Stimulated activated CD4-positive, alpha-beta T cell treated with anti-CD3 and anti-CD28 coated beads, Interleukin-15, amount 100 ng/mL, for 1 hour (primary cell): ENCODE data around the gene ST6GALNAC3.

Source experiments
- DNase-seq, 2 donors: peaks; one replicate each; pipeline ENCODE4 v3.0.0-alpha.2; 2020; ENCODE audit warnings: low read depth in 1 of 2, low spot score in 1 of 2

Gene ST6GALNAC3

DNA sequence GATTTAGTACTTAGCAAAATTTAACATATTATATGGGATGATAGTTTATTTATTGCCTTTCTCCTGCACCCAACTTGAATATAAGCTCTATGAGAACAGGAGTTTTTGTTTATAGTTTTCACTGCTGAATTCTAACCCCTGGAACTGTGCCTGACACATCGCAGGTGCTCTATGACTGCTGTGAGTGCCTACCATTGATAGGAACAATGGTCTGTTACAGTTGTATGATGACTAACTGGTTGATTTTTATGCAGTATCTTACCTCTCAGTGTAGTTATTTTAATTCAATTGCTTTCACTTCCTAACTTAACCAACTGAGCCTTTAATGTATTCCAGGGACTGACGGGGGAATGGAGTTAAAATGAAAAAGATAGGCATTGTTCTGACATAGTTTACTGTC is 336.0 kb downstream of the ST6GALNAC3 start:
- no peak for DNase-seq

DNA sequence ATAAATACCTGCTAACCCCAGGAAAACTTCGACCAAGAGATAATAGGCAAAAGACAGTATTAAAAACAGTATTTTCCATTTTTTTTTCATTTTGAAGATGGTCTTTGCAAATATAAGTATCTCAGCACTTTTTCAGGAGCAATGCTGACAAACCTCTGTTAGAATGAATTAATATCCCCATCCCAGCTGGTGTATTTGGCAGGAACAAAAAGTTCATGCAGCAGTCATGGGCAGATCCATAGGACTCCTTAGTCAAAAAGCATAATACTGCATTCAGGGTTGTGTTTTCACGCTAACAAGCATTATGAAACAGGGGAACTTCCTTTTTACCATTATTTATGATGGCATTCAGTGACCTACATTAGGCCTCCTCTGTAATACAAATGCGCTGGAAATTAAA is 344.0 kb downstream of the ST6GALNAC3 start:
- DNase-seq = no peak

DNA sequence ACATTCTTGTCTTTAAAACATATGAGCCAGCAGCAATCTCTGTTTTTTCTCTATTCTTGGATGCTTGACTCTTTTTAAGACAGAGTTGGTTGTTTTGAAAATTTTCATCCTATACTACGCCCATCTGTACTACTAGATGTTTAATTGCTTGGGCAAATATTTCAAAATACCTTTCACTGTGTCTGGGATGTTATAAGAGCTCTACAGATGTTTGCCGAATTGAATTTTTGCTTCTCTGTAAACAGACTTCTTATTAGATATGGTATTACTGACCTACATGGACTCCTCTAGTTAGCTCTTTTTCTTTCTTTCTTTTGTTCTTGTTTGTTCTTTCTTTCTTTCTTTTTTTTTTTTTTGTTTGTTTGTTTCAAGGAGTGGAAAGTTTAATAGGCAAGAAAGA is 345.1 kb downstream of the ST6GALNAC3 start:
- DNase-seq = no peak

DNA sequence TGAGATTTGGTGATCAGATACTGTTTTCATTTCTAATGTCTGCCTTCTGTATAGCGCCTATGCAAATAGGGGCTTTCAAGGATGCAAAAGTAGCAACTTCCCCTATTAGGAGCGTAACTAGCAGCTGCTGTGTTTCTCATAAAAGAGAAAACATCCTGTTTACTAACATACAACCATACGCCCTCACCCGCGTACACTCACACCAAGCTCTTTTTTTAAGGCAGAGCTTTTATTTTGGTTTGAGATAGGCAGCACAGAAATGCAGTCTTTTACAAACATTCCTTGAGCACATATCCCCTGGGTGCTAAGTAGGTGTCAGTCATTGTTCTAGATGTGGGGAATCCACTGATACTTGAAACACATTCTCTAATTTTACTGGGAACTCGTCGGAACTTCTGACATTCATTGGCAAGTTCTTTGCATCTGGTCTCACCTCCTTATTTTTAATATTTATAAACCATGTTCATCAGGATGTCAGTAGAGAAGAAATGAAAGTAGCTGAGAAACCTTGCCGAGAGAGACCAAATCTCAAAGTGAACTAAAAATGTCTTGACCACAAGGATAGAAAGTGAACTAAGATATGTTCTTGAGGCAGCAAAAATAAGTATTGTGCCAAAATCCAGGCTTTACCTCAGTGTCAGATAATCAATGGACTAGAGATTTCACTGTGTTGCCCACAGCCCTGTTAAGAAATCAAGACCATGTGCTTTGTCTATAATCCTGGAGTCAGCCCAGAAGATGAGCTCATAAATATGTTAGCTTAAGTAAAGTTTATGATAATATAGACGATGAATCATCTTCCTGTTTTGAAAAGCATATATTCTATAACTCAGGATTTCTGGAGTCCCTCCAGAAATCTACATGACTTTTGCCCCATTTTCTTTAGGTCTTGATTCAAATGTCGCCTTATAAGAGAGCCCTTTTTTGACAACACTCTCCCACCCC is 350.9 kb downstream of the ST6GALNAC3 start:
- DNase-seq = no peak

DNA sequence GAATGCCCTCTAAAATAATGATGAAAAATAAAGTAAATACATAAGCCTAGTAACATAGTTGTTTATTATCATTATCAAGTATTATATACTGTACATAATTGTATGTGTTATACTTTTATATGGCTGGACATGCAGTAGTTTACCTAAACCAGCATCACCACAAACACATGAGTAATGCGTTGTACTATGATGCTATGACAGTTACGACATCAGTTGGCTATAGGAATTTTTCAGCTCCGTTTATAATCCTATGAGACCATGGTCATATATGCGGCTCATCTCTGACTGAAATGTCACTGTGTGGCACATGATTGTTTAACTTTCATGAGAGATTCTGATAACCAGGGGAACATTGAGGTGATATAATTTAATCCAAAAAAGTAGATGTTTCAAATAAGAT is 352.1 kb downstream of the ST6GALNAC3 start:
- DNase-seq = no peak

DNA sequence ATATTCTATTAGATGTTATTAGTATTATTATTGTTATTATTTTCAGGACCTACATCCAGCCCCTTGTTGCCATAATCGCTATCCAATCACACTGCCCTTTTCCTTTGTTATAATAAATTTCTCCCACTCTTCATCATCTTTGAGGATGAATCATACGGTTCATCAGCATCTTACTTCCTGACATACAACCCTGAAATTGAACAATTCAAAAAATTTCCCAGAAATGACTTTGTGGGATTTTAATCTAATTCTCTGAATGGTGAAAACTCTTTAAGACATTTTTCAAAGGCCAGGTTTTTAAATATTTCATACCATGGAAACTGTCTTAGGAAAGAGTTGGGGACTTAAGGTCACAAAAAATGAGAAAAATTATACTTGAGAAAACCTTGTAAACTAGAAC is 353.5 kb downstream of the ST6GALNAC3 start:
- DNase-seq = no peak

DNA sequence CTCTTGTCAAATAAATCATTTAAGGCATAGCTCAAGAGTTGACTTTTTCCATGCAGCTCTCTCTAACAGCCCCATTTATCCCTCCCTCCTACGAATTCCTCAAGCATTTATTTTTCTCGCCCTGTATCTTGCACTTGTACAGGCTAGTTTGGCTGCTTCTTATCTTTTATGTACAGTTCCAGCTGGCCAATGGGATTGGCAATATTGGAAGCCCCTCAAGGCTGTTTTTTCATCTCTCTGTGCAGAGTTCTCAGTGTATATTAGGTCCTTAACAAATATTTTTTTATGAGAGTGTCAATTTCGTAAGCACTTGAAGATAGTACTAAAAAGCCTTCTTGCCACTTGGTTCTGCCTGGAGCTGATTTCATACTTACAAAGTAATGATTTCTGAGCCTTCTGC is 356.0 kb downstream of the ST6GALNAC3 start:
- DNase-seq = no peak

DNA sequence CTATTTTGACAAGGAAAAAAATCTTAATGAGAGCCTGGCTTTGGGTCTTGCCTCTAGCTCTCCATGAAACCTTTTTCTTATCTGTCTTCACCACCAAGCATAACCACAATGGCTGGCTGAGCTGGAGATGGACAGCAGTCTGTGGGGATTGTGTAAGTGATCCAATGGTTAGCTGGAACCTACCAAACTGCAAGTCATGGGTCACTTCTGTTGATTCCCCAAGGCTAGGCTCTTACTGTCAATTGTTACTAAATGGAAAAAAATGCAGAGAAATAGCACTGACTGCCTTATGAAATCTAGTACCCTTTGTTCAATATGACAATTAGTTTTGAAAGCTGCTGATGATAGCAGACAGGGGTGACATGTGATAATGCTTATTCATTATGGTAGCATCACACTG is 359.0 kb downstream of the ST6GALNAC3 start:
- DNase-seq = no peak

DNA sequence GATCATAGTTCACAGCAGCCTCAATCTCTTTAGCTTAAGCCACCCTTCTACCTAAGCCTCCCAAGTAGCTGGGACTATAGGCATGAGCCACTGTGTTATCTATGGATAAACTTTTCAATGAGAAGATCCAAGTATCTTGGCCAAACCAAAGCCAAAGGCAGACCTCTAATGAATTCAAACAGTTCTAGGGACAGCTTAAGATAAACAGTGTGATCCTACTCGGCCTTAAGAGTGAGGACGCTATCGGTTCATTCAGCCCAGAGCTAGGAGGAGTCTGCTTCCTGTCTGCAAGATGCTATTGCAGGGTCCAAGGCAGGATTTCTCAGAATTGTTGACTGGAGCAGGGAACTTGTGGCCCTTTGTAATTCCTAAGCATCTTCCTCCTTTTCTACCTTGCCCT is 368.7 kb downstream of the ST6GALNAC3 start:
- no peak for DNase-seq

DNA sequence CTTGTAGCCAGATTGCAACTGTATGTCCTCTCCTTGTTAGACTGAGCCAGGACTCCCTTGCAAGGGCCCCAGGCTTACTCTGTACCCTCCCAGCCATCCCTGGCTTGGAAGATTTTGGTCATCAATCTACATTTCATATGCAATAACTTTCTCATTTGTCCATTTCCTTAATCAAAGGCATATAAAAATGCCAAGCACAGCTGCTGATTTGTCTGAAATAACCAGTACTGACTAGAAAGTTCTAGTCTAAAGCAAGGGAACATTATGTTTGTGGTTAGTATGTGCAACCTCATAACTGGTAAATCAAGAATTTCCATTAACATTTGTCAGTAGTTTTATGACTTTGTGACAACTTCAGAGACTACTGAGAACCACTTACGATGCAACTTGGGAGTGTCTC is 370.2 kb downstream of the ST6GALNAC3 start:
- no peak for DNase-seq

DNA sequence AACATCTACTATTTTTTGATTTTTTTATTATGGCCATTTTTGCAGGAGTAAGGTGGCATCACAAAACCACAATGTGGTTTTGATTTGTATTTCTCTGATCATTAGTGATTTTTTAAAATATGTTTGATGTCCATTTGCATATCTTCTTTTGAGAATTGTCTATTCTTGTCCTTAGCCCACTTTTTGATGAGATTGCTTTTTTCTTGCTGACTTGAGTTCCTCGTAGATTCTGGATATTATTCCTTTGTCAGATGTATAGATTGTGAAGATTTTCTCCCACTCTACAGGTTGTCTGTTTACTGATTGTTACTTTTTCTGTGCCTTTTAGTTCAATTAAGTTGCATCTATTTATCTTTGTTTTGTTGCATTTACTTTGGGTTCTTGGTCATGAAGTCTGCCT is 375.7 kb downstream of the ST6GALNAC3 start:
- no peak for DNase-seq

DNA sequence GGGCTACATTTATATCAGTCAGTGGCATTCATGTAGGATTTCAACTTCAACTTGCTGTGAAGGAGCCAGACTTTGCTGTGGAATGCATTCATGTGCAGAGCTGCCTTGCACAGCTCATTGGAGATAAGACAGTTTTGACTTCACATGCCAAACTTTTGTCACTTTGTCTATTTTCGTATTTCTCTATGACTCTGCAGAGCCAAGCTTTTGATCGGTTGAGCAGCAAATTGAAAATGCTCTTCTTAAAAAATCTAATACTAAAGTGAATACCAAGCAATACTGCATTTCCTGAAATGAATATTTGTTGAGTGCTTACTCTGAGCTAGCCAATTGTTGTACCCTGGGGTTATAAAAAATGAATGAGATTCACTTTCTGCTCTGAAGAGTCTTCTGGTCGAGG is 388.7 kb downstream of the ST6GALNAC3 start:
- DNase-seq = no peak

DNA sequence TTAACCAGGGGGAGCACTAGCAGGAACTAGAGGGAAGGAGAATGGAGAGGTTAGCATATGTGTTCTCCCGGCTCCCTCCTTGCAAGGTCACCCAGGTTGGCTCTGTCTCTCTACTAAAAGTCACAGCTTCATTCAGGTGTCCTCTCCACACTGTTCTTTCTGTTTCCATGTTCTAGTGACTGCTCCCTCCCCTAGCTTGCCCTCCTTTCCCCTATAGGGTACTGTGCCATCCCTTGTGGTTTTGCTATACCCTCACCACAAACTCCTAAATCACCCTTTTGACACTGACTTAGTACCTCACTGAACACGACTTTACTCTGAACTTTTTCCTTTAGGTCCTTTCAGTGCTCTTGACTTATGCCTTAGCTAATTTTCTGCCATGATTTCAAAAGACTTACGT is 389.3 kb downstream of the ST6GALNAC3 start:
- DNase-seq = no peak

DNA sequence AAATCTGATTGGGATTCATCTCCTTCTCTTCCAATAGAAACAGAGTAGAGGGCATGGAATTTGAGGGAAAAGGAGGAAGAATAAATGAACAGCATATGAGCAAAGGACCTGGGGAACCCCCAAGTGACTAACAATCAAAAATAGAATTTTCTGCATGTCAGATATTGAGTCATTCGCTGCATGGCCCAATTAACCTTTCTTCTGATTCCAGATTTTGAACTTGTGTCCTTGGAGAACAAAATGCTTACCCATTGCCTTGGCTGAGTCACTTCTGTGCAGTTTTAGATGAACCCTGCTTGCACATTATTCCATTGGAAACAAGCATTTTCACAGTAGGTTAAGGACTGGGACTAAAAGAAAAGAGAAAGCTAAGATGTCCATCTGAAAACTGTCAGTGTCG is 390.5 kb downstream of the ST6GALNAC3 start:
- DNase-seq = no peak

DNA sequence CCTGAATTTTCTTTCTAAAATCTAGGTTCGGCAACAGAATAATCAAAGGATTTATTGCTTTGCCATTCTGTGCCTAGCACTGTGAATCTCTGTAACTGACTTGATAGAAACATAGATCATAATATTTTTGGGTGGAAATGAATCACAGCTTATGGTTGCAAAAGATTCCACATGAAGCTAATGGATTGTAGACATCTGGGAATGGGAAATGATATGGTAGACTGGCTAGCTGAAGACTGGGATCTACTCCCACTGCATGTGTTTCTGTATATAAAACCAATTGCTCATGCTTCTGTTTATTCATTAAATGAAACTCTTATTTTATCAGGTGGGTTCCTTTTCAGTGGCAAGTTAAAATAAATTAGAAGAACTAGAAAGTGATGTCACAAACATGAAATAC is 395.6 kb downstream of the ST6GALNAC3 start:
- DNase-seq = no peak

DNA sequence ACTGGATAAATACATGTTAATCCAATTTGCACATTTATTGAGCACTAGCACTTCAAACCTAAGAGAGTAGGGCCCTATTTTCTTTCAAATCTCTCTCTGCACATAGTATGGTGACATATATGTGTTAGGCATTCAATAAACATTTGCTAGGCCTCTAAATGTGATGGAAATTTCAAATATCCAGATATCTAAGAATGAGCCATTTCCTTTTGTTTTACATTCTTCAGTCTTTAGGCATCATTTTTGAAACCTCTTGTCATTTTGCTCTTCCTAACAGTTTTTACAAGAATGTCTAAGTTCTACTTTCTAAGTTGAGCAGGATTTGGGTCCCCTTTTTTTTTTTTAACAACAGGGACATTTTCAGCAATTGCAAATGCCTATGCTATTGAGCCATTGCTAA is 397.0 kb downstream of the ST6GALNAC3 start:
- no peak for DNase-seq

DNA sequence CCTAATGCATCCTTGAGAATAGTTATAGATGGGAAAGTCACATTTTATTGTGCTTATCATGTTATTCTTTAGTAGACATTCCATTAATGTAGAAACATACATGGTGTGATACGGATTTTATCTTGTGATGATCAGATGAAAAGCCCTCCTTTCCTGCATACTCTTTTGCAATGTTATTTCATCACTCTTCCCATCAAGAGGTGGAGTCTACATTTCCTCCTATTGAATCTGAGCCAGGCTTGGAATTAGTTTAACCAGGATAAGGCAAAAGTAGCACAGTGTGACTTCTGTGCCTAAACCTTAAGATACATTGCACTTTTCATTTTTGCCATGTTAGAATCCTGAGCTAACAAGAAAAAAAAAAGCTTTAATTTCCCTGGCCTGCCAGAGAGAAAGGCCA is 399.0 kb downstream of the ST6GALNAC3 start:
- DNase-seq = no peak

DNA sequence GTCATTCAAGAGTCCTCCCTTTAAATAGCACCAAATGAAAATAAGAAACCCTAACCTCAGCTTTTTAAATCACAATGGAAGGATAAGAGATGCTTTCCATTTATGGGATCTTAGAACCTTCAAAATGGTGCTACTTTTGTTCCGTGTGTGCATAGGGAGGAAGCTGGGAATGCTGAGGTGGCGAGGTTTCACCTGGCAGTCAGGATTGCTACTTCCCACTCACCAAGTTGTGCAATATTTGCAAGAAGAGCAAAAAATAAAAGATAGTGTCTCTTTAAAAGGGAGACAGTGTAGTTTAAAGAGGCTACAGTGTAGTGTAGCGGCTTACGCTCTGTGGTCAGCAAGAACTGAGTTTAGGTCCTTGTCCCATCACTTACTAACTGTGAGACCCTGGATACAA is 400.4 kb downstream of the ST6GALNAC3 start:
- no peak for DNase-seq

DNA sequence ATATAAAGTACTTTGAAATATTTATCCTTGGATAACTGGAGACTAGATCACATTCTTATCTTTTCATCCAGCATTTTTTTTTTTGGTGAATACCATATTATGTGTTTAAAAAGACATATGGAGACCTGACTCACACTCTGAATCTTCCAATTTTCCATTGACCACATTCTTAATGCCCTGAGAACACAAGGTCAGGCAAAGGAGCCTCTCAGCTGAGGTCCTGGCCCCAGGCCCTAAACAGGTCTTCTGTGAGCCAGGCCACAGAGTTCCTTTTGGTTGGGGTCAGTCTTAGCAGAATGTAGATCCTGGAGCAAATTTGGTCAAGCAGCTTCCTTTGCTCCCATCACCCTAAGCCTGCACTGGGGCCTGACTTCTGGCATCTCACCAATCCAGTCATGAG is 402.6 kb downstream of the ST6GALNAC3 start:
- no peak for DNase-seq

DNA sequence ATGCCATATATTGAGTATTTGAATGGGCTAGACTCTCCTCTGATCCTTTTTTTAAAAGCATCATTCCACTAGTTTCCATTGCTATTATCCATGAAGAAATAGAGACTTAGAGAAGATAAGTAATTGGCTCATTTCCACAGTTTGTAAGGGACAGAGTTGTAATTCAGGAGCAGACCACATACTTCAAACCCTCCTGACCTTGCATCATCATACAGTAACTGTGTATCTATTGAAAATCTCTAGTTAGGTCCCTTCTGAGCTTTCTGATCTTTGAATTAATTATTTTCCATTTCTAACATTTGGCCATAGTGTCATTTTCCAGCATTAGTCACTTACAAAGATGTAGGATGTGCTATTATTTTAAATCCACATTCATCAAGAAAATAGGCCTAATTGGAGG is 406.3 kb downstream of the ST6GALNAC3 start:
- DNase-seq = no peak

DNA sequence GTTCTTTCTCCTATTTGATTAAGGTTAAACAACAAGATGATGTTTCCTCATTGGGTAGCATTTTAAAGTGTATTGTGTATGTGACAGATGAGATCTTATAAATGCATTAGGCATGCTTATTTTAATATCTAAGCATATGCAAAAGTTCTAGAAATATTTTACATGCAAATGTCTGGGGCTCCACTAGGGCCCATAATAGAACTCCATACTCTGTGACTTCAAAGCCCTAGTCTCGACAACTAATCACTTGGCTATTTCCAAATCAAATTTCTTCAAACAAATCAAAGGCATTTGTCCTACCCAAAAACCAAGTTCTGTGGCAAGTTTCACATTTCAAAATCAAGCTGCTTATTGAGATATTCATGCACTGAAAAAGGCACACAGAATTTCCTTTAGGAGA is 407.1 kb downstream of the ST6GALNAC3 start:
- DNase-seq = no peak

DNA sequence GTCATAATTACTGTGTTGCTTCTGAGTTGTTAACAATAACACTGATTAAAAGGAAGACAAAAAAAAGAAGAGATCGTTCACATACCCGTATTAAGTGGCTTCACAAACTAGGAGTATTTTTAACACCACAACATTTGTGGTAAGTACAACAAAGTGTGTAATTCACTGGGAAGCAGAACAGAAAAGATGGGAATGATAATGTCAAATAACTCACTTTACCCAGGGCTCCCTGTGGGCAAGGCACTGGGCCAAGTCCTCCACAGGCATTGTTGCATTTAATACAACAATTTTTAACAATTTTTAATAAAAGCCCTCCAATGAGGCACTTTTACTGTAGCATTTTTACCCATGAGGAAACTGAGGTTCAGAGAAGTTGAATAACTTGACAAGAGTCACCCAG is 407.7 kb downstream of the ST6GALNAC3 start:
- DNase-seq = no peak

DNA sequence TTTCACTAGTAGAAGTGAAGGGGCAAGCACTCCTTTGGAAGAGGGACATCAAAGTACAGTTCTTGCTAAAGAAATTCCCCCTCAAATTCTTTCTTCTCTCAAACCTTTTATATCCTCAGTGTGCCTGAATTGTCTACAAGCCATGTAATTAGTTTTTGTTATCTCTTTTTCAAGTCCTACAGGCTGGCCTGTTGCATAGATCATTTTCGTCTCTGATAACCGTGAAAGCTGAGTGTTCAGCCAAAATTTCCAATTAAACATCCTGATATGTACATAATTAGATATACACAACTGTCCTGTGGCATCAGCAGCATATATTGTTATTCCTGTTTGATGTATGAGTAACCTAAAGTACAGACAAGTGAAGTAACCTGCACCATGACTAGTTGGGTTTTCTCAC is 417.2 kb downstream of the ST6GALNAC3 start:
- DNase-seq = no peak
